Kasumi-1 (cell line): ENCODE data around the gene ATP6V0E2.
"Not testable (repeated sequence)": the region's sequence is repeated elsewhere in the genome, so short reads cannot be mapped to it uniquely, and the experiment has no call there.

Source experiments
- DNase-seq, 2 experiments: peaks; one replicate each; lab custom pipeline; 2025; lab: John Stamatoyannopoulos, UW

ATP6V0E2 gene

GRCh38 chr7:149879766-149880637, 6.2 kb downstream of the ATP6V0E2 start:
- no peak for DNase-seq

DNA sequence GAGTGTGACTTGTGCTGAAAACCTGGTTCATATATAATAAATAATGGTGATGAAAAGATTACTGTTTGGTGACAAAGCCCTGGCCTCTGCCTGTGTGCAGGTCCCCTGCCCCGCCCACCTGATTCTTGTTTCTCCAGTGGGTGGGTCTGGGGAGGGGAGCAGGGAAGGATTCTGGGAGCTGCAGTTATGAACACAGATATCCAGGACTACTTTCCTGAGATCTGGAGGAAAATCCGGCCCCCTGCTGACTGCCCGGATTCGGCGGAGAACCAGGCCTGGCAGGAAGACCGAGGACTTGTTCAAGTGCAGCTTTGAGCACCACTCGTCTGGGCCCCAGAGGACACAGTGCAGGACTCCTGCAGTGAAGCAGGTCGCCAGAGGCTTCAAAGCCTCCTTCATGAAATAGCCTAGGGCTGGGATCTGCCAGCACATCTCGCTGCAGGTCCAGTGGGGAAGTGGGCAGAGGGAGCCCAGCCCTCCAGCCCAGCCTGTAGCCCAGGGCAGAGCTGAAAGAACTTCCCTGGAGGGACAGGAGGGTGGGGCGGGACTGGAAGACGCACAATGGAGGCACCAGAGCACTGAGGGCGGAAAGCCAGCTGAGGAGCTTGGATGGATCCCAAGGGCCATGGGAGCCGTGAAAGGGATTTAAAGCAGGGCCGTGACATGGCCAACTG, 7.0 kb downstream of the ATP6V0E2 start:
- DNase-seq: no peak

DNA sequence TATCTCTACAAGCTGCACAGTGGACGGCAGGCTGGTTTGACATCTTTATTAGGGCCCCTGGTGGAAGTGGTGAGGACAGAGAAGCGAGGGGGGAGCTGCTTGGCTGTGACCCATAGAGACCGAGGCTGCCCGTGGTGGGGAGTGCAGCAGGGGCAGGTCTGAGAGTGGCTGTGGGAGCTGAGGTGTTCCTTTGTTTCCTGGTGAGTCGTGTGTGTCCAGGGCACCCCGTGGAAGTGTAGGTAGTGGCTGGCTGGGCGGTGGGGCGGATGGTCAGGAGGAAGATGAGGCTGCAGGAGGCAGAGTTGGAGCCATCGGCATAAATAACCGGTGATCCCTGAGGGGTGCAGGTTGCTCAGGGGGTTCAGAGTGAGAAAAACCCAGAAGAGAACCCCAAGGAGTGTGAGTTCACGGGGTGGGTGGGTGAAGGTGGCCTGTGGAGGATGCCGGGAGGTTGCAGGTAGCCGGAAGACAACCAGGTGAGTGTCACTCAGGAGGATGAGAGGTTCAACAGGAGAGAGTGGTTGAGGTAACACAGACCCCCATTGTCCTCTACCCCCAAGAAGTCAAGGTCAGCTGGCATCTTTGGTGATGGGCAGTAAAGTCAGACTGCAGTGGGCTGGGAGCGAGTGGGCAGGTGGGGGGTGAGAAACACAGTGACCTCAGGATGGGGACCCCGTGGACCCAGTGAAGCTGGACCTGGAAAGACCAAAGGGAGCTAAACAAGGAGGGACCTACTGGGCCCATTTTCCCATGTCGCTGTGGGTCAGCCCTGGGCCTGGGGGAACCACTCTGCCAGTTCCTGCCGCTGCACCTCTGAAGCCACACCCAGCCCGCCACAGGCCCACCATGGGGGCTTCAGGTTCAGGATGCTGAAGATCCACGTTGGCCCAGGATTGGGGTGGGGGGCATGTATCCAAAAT, 7.8 kb downstream of the ATP6V0E2 start:
- DNase-seq: no peak

GRCh38 chr7:149882248-149883047, 8.7 kb downstream of the ATP6V0E2 start:
- DNase-seq: no peak

DNA sequence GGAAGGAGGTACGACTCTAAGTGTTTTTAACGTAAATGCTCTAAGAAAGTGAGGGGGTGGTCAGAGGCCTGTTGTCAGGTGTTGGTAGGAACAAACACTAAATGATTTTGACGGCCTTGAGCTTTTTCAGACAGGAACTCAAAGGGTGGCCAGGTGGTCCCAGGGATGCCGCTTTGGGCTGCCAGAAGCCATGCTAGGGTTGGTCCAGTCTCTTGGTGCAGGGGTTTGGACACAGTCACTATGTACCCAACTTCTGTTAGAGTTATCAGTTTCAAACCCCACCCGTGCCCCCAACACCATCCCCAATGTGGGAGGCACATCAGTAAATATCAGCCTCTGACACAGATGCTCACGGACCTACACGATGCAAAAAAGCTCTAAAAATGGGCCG, 9.3 kb downstream of the ATP6V0E2 start:
- DNase-seq: no peak

- DNase-seq: peak; percentile 57 to 79
Observed at GRCh38 chr7:149883452-149883861, 9.7 kb downstream of the ATP6V0E2 start.

DNA sequence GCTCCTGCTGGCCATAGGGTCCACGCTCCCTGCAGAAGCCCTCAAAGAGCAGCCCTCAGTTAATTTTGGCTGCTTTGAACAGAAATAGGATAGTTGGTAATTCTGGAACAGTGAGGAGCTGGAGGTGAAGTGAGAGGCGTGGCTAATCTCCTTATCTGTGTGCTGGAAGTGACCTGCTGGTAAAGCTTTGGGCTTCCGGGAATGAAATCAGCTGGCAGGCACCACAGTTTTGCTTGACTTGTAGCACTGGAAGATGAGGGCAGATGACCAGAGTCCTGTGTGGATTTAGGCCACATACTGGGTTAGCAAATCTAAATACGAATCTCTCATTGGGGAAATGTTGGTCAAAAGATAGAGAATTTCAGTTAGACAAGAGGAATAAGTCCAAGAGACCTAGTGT, 10.2 kb downstream of the ATP6V0E2 start:
- no peak for DNase-seq

DNA sequence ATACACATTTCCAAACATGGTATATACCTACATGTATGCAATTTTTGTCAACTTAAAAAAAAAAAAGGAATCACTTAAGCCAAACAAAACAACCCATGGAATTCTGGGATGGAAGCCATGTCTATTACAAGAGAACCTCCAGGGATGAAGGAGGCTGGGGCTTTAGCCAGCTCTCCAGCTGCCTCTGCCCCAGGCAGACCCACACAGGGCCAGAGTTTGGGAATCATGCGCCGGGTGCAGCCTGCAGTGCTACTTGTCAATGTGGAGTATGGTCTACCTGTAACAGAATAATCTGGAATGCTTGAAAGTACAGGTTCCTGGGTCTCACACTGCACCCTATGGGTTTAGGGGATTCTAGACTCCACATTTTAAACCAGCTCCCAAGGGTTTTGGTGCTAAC, 10.8 kb downstream of the ATP6V0E2 start:
- no peak for DNase-seq

- DNase-seq: no peak
Observed at GRCh38 chr7:149885191-149886017, 11.6 kb downstream of the ATP6V0E2 start.

DNA sequence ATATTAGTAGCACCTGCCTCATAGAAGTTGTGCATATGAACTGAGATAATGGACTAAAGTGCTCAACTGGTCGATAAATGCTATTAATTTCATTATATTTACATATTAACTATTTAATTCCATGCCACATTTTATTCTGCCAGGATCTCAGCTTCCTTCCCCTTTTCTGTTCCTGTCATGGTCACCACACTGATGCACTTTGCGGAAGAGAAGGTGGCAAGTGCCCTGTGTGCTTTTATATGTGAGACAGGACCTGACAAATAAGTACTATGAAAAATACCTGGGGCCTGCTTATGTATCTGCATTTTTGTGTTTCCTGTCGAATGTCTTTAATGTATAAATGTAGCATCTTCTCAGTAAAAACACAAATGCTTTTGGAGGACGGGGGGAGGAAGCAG, 12.2 kb downstream of the ATP6V0E2 start:
- DNase-seq: peak; percentile 35 to 55

DNA sequence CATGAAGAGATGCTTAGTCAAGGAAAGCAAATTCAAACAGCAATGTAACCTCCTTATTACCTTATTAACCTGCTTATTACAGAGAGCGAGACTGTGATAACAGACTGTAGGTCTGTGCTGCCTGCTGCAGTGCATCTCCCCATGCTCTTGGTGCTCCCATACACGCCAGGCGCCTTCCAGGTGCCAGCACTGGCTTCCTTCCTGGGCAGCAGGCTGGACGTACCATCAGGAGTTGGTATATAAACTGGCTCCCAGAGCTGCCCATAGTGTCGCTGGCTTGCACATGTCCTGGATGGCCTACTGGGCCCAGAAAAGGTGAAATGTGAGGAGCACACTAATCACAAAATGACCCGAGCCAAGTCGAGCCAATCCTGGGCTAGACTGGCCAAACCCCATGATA, 13.5 kb downstream of the ATP6V0E2 start:
- DNase-seq: no peak

DNA sequence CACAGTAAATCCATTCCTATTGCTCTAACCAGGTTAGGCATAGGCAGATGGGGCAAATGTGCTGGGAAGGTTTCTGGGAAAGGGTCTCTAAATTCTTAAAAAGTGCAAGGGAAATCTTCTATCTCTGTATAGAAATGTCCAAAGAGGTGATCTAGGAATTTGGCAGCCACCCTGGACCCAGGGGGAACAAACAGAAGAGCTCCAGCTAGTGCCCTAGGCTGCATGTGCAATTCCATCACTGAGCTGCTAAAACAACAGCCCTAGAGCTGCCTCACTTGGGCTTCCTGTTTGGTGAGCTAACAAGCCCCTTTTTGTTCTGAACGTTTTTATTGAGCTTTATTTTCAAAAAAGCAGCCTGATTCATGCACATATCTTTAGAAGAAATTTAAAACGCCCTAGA, 16.9 kb downstream of the ATP6V0E2 start:
- DNase-seq: not testable (repeated sequence)

DNA sequence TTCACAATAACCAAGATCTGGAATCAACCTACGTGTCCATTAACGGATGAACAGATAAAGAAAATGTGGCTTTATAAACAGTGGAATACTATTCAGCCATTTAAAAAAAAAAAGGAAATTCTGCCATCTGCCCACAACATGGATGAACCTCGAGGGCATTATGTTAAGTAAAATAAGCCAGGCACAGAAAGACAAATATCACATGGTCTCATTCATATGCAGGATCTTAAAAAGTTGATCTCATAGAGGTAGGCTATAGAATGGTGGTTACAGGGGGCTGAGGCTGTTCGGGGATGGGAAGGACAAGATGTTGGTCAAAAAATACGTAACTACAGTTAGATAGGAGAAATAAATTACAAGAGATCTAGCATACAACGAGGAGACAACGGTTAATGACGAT, 21.2 kb downstream of the ATP6V0E2 start:
- not testable (repeated sequence) for DNase-seq

- not testable (repeated sequence) for DNase-seq
Observed at GRCh38 chr7:149907776-149908376, 34.1 kb downstream of the ATP6V0E2 start.

DNA sequence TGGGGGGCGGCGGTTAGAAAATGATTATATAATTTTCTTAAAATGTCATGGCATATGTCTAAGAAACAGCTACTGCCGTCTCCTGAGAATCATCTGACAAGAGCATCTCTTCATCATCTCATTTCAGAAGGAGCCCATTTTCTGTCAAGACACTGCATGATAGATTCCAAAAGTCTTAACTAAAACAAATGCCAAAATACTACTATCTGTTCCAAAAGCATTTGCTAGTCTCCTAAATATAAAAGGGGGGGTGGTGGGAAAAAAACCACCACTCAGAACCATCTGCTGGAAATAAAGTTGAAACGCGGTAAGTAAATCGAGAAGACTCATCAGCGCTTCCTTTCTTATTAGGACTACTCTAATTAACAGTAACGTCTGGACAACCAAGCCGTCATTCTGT, 36.5 kb downstream of the ATP6V0E2 start:
- DNase-seq: not testable (repeated sequence)

DNA sequence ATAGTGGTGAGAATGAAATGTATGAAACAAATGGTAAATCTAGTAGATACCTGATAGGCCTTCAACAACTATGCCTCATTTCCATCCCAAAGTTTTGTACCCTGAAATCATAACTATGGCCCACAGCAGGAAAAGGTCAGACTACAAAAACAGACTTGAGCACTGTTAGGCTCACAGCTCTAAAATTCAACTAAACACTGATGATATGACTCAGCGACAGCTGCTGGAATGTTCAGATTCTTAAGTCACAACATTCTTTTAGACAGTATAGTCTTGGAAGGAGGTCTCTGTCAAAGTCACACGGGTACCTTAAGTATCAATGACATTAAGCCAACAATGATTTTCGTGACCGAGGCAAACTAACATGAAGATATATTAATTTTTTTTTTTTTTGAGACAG, 38.4 kb downstream of the ATP6V0E2 start:
- DNase-seq: not testable (repeated sequence)

DNA sequence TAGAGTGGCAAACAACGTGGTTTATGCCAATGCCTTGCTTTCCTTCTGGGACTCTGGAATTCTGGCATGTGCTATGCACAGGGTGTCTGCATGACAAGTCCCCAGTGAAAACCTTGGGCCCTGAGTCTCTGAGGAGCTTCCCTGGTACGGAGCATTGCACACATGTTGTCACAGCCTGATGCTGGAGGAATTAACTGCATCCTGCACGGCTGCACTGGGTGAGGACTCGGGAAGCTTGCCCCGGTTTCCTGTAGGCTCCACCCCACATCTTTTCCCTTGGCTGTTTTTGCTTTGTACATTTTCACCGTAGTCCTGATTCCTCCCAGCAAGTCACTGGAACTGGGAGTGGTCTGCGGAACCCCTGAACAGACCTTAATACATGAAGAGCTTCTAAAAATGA, 52.6 kb downstream of the ATP6V0E2 start:
- DNase-seq: not testable (repeated sequence)
